RKO (cell line): ENCODE measurements around the gene SAMD4A.
A peak's percentile ranks its signal among the peaks of the same experiment; 100 is the strongest.

ENCODE experiments used
- DNase-seq: peaks from one replicate; pipeline ENCODE4 v3.0.0-alpha.2; 2016; ENCODE audit warnings: low spot score

The SAMD4A gene

GRCh38 chr14:54565785-54566409 is 1.0 kb upstream of the SAMD4A start:
- DNase-seq, result peak; percentile 93

GRCh38 chr14:54567224-54567638 is 303 bp downstream of the SAMD4A start:
- DNase-seq, result peak; percentile 49

- peak; percentile 69 for DNase-seq
Observed at GRCh38 chr14:54567639-54568561, 972 bp downstream of the SAMD4A start.

GRCh38 chr14:54568821-54569595 is 2.1 kb downstream of the SAMD4A start:
- DNase-seq, result peak; percentile 81

- peak; percentile 49 for DNase-seq
Observed at GRCh38 chr14:54570047-54570446, 3.1 kb downstream of the SAMD4A start.

DNA sequence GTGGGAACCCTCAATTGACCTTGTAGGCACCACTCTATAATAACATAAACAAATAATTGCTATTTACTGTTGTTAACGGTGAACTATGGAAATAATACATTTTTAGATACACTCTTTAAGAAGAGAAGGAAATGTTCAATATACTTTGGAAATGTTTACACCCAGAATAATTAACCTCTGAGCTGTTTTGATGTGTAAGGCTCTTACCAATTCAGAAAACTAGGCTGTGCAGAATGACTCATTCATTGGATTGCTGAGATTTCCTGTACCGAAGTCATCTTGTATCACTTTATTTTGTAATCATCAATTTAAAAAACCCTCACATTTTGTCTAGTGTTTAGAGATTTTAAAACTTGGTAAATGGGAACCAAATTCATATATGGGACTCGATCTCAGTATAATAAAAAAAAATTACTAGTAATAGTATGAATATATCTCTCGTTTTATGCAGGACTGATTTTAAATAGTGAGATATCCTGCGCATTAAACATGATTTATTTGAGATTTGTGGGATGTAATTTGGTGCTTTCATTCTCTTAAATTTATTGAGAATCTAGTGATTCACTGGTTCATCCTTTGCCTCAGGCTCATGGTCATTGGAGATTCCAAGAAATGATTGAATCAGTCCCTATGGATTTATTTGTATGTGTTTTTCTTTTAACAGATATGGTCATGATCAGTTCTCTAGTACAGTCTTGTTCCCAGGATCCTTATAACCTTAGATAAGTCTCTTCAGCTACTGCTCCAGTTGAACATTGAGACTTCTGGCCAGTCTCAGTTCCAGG is 3.9 kb downstream of the SAMD4A start:
- DNase-seq, result peak; percentile 94

DNA sequence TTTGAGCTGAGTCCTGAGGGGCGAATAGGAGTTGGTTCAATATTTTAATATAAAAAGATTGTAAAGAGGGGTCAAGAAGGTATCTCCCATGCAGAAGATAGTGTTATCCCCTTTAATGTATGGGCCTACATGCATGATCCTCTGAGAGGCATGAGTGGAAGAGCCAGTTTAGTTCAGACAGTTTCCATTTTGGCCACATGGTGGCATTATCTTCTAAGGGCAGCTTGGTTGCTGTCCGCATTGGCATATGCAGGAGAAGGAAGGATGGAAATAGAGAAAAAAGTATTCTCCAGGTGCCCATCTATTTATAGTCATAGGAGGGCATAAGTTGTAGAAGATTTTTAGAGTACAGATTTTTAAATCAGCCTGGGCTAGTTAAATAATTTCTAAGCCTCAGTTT is 5.4 kb downstream of the SAMD4A start:
- peak; percentile 50 for DNase-seq

DNA sequence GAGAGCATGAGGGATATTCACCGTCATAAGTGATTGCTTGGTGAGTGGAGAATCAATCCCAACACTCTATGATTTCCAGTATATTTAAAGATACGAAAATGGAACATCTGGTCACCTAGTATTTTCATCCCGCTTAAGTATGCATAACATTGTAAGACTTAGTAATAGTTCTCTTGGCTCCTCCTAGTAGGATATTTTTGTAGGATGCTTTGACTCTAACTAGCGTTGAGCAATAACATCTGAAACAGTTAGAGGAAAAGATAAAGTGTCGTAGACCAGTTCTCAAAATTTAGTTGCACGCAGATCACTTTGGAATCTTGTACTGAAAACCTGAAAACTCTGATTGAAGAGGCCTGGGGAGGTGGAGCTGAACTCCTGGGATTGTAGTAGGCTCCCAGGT is 7.6 kb downstream of the SAMD4A start:
- DNase-seq, result no peak

DNA sequence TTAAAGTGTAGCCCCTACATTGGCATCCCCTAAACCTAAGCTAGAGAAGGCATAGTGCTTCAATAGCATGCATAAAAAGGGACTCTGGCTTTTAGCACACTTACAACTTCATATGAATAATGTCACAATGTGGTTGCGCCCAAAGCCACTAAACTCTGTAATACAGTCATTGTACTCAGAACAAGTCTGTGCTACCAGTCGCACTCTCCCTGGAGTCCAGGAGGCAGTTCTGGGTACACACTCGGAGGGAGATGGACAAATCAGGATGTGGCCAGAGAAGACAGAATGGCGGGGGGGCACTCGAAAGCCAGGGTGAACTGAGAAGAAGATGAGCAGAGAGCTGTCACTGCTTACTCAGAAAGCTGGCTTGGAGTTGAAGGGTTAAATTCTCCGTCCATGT is 10.6 kb downstream of the SAMD4A start:
- DNase-seq, result no peak

- no peak for DNase-seq
Observed at GRCh38 chr14:54577977-54578376, 11.0 kb downstream of the SAMD4A start.

DNA sequence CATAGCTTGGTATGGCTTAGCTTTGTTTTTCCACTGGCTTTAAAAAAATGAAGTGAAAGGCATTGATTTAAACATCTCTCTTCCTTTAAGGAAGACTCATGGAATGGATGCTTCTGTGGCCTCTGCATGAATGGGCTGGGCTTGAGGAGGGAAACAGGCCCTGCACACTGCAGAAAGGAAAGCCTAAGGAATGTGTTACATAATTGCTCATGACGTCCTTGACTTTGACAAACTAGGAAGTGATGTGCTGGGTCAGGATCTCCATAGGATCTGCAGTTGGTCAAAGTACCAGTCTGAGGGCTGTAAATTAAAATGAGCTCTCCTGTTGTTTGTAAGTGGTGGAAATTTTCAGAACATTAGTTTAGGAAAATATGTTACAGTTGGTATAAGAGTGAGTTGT is 12.7 kb downstream of the SAMD4A start:
- DNase-seq, result peak; percentile 23

DNA sequence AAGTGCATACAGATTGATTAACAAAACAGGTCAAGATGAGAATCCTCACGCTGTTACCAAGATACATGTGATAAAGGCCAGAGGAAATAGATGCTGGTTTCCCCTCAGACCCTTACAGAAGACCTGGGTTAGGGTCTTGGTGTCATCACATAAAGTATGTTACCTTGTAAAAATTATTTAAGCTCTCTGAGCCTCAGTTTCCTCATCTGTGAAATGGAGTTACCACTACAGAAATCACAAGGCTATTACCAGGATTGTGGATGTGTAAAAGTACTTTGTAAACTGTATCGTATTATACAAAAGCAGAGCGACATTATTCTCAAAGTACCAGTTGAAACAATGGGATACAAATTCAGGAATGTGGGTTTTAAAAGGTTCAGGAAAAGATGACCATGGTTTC is 14.0 kb downstream of the SAMD4A start:
- no peak for DNase-seq

- no peak for DNase-seq
Observed at GRCh38 chr14:54582334-54582733, 15.4 kb downstream of the SAMD4A start.

DNA sequence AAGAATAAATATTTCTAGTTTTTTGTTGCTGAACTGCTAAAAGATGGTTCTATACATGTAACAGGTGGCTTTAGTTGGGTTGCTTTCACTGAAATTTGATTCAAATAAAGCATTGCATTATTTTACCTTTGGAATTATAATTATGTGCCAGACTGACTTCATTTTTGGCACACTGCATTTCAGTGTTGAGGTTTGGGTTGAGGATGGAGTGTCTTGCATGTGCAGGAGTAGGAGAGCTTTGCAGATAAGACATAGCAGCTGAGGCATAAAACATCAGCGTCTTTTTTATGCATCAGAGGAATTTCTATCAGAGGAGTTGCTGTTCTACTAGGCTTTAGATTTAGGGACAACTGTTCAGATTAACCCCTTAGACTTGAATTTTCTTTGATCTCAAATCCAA is 17.2 kb downstream of the SAMD4A start:
- no peak for DNase-seq

- no peak for DNase-seq
Observed at GRCh38 chr14:54585214-54585613, 18.3 kb downstream of the SAMD4A start.

DNA sequence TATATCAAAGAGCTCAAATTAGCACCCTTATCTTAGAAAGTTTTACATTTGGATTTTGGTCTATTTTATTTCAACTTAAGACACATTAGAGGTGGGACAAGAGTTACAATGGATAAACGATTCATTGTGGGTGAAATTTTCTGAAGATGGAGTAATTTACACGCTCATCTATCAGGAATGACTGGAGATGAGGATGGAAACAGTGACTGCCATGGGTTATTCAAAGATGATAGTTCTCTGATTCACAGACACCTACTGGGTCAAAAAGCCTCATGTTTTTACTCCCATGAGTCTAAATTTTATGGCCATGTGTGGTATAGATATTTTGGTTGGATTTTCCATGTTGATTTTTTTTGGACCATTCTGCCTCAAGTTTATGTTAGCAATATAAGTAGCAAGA is 22.1 kb downstream of the SAMD4A start:
- peak; percentile 83 for DNase-seq

DNA sequence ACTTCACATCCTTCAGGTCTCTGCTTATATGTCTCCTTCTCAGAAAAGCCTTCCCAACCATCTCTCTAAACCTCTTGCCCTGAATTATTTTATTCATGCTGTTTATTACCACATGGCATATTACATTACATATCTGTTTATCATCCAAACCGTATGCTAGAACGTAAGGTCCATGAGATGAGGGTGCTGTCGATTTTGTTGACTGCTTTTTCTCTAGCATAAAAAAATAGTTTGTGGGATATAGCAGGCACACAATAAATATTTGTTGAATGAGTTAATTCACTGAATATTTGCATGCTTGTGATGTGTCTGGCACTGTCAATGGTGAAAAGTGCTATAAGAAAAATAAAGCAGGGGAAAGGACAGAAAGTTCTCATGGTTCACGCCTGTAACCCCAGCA is 22.9 kb downstream of the SAMD4A start:
- no peak for DNase-seq

DNA sequence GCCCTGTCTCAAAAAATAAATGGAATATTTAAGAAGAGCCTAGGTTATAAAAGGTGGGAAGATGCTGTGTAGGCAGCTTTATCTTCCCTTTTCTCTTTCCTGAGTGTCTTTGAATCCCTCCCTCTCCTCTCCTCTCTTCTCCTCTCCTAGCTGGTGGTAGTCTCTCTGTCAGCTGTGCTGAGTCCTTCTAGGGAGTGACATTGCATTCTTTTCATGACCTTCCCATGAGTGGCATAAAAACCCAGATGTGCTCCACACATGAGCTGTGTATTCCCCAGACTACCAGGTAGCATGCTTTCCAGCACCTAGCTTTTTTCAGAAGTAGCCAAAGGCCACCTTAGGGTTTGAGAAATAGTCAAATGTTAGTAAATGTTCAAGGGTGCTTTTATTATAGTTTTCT is 23.6 kb downstream of the SAMD4A start:
- no peak for DNase-seq

DNA sequence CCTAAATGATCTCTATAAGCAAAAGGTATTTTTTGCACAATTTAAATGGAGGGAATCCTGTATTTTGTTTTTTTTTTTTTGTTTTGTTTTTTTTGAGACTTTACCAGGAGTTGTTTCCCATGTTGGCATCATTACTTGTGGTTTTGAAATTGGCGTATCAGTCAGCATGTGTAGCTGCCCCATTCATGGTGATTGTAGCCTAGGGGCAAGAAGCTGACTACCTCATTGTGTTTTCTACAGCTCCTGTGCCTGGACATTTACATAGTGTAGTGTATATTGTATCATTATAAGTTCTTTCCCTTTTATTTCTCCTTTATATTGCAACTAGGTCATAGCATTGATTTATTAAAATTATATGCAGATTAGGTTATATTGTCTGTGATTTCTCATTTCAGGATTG is 24.5 kb downstream of the SAMD4A start:
- no peak for DNase-seq

GRCh38 chr14:54591866-54592265 is 24.9 kb downstream of the SAMD4A start:
- DNase-seq, result no peak

- DNase-seq, result peak; percentile 29
Observed at GRCh38 chr14:54593860-54594259, 26.9 kb downstream of the SAMD4A start.

DNA sequence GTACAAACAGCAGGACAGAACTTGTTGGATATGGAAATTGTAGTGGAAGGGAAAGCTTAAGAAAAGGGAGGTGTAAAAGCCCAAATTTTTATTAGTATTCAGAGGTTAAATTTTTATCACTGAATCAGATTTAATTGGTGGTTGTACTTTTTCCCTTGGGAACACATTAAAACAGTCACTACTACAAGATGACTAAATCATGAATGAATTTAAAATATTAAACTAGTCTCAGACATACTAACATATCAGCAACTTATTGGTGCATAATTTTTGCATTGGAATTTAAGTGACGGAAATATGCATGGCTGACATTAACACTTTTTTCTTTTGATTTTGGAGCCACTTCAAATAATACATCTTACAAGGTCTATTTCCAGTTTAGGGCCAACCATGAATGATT is 27.6 kb downstream of the SAMD4A start:
- DNase-seq, result no peak
